ENCODE measurements around the gene NPAS3.

NPAS3 gene

GRCh38 chr14:33441633-33442032, 503.0 kb downstream of the NPAS3 start:
- DNase-seq (ENCODE audit: low read depth in 2 of 2): no peak

DNA sequence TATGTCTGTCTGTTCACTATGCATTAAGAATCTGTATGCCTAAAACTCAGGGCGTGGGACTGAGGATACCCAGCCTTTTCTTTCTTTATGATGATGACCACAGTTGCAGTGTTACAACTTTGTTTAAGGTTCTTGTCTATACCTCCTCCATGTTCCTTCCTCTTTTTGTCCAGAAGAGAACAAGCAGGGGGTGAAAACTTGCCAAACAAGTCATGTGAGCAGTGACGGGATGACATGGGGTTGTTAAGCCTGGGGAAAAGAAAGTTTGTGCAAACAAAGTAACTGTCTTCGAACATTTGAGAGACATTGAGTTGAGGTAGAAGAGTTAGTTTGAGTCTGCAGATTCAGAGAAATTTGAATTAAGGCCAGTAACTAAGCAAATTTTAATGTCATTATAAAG, 505.5 kb downstream of the NPAS3 start:
- no peak for DNase-seq (ENCODE audit: low read depth in 2 of 2)

DNA sequence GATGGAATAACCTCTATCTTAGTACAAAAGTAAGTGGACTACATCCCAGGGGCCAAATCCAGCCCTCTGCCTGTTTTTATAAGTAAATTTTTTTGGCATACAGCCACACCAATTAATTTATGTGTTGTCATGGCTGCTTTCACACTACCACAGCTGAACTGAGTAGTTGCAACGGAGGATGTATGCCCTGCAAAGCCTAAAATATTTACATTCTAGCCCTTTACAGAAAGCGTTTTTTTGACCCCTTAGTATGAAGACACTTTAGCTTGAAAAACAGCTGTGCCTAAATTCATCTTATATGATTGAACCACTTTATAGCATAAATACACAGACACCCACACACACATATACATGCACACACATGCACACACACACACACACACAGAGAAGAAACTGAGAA, 510.6 kb downstream of the NPAS3 start:
- DNase-seq (ENCODE audit: low read depth in 2 of 2): no peak

GRCh38 chr14:33449703-33450395, 511.2 kb downstream of the NPAS3 start:
- no peak for DNase-seq (ENCODE audit: low read depth in 2 of 2)

DNA sequence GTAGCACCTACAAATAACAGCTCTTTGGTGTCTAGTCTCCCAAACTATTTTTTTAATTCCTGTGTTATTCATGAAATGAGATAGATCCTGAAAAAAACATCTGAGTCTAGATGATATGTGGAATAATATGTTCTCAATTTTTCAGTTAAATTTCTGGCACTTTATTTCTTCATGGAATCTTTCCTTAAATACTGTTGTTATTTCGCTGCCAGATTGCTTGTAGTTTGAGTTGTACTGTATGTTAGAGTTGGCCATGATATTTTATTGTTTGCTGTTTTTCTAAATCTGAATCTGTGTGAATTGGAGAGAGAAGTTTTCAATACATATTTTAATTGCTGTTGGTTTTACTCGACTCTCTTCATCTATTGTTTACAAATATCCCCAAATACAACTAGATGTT, 511.7 kb downstream of the NPAS3 start:
- no peak for DNase-seq (ENCODE audit: low read depth in 2 of 2)

DNA sequence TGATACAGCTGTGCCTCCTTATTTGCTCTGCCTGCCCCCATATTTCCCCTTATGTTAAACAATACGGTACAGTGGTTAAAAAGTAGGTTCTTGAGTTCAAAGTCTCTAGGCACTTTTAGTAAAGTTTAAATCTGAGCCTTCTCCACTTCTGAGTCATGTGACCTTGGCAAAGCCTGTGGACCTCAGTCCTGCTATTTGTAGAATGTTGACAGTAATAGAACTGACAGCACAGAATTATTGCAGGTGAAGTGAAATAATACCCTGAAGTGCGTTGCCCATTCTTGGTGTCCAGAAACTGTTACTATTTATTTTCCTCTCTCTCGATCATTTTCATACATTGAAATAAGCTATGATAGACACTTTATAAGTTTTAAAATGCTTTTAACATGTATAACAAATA, 512.5 kb downstream of the NPAS3 start:
- no peak for DNase-seq (ENCODE audit: low read depth in 2 of 2)

DNA sequence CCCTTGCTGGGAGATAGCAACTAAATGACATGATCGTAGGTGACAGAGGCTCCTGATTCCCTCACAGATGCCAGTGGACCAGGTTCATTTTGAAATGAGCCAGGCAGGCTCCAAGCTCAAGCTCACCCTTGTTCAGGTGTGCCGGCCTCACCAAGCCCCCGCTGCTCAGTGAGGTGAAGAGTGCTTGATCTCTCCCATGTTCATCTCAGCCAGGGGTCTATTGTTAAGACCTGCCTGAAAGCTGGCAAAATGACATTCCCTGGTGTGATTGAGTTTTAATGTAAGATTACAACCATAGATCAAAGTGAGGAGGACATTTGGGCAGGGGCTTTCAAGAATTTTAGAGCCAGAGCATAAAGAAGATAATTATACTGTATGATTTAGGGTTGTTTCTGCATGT, 514.3 kb downstream of the NPAS3 start:
- no peak for DNase-seq (ENCODE audit: low read depth in 2 of 2)

DNA sequence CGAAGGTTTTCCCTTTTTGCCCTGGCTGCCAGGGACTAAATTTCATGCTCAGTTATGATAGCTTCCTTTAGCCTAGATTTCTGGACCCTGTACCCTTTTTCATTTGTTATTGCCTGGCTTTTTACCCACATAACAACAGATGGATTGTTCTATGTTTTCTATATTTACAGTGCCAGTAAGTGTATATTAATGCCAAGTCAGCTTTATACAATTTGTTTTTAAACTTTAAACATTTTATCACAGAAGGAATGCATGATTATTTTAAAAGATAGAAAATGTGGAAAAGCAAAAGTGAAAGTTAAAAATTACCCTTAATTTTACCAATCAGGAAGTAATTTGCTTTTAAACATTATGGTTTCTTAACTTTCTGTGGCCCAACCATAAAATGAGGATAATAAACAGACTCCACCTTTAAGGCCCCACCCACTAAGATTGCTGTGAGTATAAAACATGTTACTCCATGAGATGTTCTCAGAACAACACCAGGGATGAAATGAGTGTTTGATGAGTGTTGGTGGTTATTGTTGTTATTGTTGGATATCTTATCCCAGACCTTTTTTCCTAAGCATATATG, 515.4 kb downstream of the NPAS3 start:
- no peak for DNase-seq (ENCODE audit: low read depth in 2 of 2)

DNA sequence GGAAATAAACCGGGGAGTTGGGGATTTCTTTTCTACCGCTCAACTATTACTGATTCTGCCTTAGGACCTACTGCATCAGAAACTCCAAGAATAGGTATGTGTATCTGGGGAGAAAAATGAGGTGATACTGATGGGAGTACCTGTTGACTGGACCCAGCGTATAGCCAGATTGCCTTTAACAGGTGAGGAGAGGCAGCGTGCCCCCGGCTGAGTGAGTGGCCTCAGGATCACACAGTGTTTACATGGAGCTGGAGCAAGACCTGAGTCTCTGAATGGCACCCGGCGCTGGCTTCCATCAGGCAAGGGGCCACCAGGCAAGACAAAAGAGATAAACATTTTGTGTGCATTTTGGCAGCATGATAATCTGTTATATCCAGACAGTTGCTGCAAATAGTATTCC, 516.0 kb downstream of the NPAS3 start:
- DNase-seq (ENCODE audit: low read depth in 2 of 2): no peak

- DNase-seq (ENCODE audit: low read depth in 2 of 2): no peak
These were observed 517.1 kb downstream of the NPAS3 start for GRCh38 chr14:33455654-33456345.

DNA sequence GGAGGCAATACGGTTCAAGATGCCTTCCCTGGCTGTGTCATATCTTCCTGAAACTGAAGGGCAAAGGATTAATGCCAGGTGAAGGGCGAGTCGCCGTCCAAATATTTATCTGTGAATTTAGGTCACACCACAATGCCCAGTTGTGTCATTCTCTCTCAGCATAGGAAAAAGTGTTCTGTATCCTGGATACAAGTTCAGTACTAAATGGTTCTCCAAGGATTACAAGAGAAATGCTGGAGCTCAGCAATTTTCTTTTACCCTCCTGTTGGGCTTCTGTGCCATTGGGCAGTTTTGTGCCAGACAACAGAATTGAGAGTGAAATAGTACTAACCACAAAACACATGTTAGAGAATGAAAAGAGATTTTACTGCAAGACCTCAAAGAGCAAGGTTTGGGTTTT, 518.3 kb downstream of the NPAS3 start:
- no peak for DNase-seq (ENCODE audit: low read depth in 2 of 2)

DNA sequence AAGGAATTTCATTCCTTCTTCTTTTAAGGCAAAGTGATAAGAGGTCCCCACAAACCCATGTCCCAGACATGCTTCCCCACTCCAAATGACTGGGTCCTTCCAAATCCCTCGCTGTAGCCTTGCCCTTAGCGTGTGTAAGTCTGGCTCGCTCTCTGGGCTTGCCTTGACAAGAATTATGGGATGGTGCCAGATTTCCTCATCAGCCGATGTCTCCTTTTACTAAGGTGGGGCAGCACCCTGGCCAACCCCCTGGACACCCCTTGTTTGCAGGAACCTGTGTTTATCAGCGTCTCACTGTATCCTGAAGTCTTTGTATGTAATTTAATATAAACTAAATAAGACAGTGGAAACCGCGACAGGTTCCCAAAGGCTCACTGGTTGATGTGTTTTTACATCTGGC, 518.9 kb downstream of the NPAS3 start:
- no peak for DNase-seq (ENCODE audit: low read depth in 2 of 2)

- no peak for DNase-seq (ENCODE audit: low read depth in 2 of 2)
These were observed 521.5 kb downstream of the NPAS3 start for GRCh38 chr14:33460164-33460563.

GRCh38 chr14:33461036-33461435, 522.4 kb downstream of the NPAS3 start:
- DNase-seq (ENCODE audit: low read depth in 2 of 2): no peak

- no peak for DNase-seq (ENCODE audit: low read depth in 2 of 2)
These were observed 525.1 kb downstream of the NPAS3 start for GRCh38 chr14:33463731-33464130.

DNA sequence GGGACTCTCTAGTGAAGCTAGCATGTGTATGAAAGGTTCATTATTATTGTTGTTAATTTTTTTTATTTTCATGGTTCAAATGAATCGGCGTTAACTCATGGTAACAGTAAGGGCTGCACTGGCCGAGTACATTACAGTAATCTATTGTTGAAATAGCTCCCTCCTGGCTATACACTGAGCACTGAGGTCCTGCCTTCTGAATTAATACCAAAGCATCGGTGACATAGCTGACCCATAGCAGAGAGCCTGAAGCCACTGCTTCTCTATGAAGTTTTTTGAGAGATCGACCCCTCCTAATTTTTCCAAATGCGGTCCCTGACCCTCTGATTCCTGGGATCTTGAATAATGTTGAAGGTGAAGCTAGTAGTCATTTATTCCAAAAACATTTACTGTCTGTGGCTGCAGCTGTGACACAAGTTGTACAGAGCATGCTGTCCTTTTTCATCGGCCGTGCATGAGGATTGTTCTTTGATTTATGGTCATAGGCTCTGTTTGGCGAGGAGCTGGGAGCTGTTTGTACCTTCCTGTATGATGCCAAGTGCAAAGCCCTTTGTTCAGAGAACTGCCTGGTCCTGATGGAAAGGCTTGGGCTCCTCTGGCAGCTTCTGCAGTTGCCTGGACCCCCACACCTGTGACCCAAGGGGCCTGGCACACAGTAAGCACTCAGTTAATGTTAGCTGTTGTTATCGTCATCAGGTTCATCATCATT, 525.7 kb downstream of the NPAS3 start:
- no peak for DNase-seq (ENCODE audit: low read depth in 2 of 2)

DNA sequence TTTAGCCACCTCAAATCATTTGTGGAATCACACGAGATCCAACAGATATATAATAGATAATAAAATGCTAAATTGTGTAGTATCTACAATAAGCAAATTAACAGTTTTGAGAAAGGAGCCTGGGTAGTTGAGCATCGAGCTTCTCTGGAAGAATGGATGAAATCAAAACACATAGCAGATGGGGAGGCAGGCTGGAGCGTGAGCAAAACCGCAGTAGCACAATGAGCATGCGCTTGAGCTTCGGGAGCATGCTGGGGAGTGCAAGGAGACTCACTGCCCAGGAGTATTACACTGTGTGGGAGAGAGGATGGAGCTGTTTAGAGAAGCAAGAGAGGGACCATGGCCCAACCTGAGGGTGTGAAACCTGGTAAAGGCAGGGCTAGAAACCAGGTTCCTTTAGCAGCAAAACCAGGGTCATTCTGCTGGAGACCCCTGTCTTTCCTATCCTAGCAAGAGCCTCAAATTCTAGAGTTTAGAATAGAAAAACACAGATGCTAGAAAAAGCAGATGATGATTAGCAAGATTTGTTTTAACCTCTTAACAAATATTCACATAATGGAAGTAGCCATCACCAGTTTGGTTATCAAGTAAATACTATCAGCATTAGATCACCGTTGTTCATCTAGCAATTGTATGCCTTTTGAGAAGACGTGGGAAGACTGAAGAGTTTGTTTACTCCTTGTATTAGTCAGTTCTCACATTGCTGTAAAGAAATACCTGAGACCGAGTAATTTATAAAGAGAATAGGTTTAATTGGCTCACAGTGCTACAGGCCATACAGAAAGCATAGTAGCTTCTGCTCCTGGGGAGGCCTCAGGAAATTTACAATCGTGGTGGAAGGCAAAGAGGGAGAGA, 527.4 kb downstream of the NPAS3 start:
- no peak for DNase-seq (ENCODE audit: low read depth in 2 of 2)

DNA sequence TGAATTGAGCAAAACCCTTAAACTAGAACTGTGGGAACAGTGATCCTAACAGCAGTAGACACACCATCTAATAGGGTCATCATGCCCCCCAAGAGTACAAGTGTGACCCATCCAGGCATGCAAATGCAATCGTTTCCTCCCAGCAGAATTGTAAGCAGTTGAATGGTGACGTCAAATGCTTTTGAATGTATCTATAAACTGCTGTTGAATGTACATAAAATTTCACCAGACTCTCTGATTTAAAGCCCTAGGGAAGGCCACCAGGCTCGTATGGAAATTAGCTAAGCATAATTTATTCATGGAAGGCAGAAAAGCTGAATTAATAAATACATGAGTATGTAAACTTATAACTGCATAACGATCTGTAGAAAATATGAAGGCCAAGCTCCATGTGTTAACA, 529.3 kb downstream of the NPAS3 start:
- DNase-seq (ENCODE audit: low read depth in 2 of 2): no peak

GRCh38 chr14:33469898-33470297, 531.2 kb downstream of the NPAS3 start:
- no peak for DNase-seq (ENCODE audit: low read depth in 2 of 2)

DNA sequence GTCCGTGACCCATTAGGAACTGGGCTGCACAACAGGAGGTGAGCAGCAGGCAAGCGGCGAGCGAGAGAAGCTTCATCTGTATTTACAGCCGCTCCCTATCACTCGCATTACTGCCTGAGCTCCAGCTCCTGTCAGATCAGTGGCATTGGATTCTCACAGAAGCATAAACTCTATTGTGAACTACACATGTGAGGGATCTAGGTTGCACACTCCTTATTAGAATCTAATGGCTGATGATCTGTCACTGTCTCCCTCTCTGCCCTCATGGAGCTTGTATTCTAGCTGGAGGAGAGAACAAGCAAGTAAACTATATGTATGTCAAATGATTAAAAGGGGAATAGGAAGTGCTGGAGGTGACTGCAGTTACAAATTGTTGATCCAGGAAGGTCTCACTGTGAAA, 533.1 kb downstream of the NPAS3 start:
- no peak for DNase-seq (ENCODE audit: low read depth in 2 of 2)

GRCh38 chr14:33475623-33476022, 536.9 kb downstream of the NPAS3 start:
- DNase-seq (ENCODE audit: low read depth in 2 of 2): no peak

- no peak for DNase-seq (ENCODE audit: low read depth in 2 of 2)
These were observed 539.1 kb downstream of the NPAS3 start for GRCh38 chr14:33477797-33478196.

All from stimulated activated CD8-positive, alpha-beta memory T cell treated with anti-CD3 and anti-CD28 coated beads, Interleukin-7, amount 100 ng/mL, for 1 hour (primary cell).